MG63 (cell line): ENCODE measurements around the gene ZNF697. TPM values are rescaled to one million over a fixed set of nuclear protein-coding genes. Genes with fewer than 3 reads are reported as not detected.
"Not testable (repeated sequence)": the region's sequence is repeated elsewhere in the genome, so short reads cannot be mapped to it uniquely, and the experiment has no call there.

ENCODE experiments used
- DNase-seq: peaks from one replicate; pipeline ENCODE4 v3.0.0-alpha.2; 2020
- H3K27me3 ChIP-seq: fragments of 250-450 bp; sonication (Bioruptor Pico); 2 replicates; pipeline ENCODE4 v1.5.1; 2020; ENCODE audit warnings: mild to moderate bottlenecking, moderate library complexity
- H3K36me3 ChIP-seq: fragments of 250-450 bp; sonication (Bioruptor Pico); 2 replicates; pipeline ENCODE4 v1.5.1; 2020; ENCODE audit warnings: mild to moderate bottlenecking, moderate library complexity
- H3K4me3 ChIP-seq: fragments of 250-450 bp; sonication (Bioruptor Pico); 2 replicates; pipeline ENCODE4 v1.5.1; 2020; ENCODE audit warnings: mild to moderate bottlenecking, moderate library complexity
- H3K9me3 ChIP-seq: fragments of 250-450 bp; sonication (Bioruptor Pico); 2 replicates; pipeline ENCODE4 v1.5.1; 2020; ENCODE audit warnings: mild to moderate bottlenecking, moderate library complexity
- total RNA-seq: library from RNA; depleted of rRNA; stranded (reverse); fragments of >200 nt; shearing (Covaris generic); gene quantifications from 2 replicates; pipeline ENCODE4 v1.2.3, GENCODE V29; 2014; ENCODE audit warnings: low replicate concordance

The ZNF697 gene
- total RNA-seq, 1 experiment from 2014 or later: 0.23 TPM

DNA sequence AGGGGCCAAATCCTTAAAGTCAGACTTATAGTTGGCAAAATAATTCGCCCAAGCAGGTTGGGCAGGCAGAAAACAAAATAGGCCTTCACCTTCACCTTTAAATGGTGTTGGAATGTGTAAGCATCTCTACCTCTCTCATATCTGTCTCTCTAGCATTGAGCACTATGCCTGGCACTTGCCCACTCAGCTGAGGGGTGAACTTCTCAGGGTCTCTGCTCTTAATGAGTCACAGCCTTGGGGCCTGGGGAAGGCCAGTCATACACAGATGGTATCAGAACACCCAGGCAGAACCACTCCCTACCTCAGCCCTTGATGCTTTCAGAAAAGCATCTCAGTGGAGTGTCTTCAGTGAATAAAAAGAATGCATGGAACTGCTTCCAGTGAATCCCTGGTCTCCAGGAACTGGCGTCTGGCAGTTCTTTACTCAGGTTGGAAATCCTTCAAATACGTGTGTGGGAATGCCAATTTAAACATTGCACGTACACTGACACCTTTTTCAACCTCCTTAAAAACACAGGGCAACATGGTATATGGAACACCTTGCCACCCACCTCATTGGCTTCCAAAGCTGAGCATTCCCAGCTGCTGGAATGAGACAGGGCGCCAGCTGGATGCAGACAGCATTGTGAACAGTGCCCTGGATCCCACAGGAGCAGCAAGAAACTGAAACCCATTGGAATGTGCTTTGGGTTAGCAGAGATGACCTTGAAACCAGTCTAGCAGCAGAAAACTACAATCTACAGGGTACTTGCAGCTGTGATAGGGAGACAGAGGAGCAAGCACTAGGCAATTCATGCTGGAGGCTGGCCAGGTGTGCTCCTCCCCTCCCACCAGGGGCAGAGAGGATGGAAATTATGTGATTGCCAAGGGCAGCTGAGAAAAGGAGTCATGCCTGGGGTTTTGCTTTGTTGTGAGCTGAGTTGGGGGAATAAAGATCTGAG lies 30.0 kb downstream of the ZNF697 start:
- Histone ChIP-seq H3K36me3 (no peaks in the 10 kb centered on the region), H3K9me3 (no peaks in the 10 kb centered on the region), H3K27me3 (no peaks in the 10 kb centered on the region), H3K4me3 (no peak overlapping the region)
- DNase-seq: no peak

DNA sequence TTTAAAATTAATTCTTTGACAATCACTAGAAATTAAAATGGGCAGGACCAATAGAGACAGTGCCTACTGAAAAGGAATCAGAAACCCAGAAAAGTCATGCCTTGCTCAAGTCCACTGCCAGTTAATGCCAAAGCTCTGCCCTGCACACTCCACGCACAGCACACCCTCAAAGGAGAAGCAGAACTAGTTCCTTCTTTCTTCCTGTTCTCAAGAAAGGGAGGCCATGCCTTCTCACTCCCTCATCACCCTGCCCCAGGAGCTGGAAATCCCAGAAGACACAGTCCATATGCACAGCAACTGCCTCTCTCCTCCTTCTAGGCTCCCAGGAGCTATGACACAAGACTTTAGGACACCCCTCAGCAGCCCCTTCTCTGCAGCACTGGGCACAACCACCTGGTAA lies 31.3 kb downstream of the ZNF697 start:
- not testable (repeated sequence) for H3K9me3 ChIP-seq, DNase-seq, H3K36me3 ChIP-seq, H3K4me3 ChIP-seq, H3K27me3 ChIP-seq

DNA sequence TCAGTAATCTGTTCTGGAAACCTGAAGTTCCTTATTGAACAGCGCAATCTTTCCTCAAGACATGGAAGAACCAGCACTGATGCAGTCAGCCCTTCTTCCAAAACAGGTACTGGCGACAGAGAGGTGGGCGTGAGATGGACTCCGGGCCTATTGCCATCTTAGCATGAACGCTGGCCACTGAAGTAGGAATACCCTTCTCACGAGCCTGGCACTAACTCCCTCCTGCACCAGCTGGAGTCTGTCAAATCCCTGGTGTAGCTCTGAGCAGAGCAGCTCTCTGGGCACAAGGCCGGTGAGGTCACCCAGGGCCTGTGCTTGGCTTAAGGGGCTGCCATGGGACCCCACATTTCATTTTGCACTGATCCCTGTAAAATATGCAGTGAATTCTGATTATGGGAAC lies 33.0 kb downstream of the ZNF697 start:
- not testable (repeated sequence) for H3K27me3 ChIP-seq, H3K9me3 ChIP-seq, H3K4me3 ChIP-seq, DNase-seq, H3K36me3 ChIP-seq

DNA sequence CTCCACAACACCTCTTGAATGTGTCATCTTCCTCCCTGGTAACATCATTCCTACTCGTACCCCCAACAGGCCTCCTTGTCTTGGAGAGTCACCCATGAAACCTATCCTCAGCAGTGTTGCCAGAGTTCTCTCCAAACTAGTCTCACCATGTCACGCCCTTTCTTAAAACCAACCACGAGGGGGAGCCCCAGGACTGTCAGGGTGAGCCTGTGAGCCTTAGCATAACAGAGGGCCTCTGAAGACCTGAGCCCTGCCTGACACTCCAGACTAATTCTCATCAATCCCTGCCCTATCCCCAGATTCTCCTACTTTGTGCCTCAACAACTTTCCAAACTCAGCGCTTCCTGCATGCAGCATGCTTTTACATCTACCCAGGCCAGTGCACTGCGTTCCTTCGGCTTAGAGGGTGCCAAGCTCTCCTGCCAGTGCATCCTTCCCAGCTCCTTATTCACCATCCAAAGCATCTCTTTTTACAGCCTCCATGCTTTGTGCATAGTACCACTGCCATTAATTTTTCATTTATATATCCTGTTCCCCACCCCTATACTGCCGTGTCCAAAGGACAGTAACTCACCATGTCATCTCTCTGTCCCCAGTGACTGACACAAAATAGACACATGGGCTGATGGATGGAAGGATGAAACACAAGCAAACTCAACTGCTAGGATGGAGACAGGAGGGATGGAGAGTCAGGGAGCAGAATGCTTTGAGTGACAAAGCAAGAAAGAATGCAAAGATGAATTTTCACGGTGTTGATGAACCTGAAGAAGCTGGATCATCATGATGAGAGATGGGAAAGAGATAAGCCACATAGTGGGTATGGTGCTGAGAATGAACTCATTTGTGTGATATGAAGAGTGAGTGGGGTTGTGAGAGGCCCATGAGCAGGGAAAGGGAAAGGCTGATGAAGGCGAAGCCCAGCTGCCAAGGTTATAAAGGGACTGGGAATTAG lies 34.0 kb downstream of the ZNF697 start:
- Histone ChIP-seq H3K4me3 (no peak overlapping the region), H3K27me3 (no peaks in the 10 kb centered on the region), H3K9me3 (no peaks in the 10 kb centered on the region), H3K36me3 (no peaks in the 10 kb centered on the region)
- peak; percentile 71 for DNase-seq

DNA sequence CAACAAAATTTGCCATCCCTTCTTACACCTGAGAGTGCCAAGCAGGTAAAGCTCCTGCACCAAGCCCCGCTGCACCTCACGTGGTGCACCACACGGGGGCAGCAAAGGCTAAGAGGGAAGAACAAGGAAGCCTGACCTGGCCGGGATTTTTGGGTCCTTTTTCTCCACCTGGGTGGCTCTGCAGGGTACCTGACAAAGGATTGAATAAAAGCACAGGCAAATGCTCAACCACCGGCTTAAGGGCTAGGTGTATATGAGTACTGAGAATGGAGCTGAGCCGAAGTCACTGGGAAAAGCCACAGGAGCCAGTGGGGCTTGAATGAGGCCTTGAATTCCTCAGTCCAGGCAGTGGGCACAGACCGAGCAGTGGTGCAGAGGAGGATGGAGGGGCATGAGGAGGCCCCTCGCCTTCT lies 36.4 kb downstream of the ZNF697 start:
- peak; percentile 50 for DNase-seq
- Histone ChIP-seq H3K9me3 (no peaks in the 10 kb centered on the region), H3K27me3 (no peaks in the 10 kb centered on the region), H3K4me3 (no peak overlapping the region), H3K36me3 (no peaks in the 10 kb centered on the region)

DNA sequence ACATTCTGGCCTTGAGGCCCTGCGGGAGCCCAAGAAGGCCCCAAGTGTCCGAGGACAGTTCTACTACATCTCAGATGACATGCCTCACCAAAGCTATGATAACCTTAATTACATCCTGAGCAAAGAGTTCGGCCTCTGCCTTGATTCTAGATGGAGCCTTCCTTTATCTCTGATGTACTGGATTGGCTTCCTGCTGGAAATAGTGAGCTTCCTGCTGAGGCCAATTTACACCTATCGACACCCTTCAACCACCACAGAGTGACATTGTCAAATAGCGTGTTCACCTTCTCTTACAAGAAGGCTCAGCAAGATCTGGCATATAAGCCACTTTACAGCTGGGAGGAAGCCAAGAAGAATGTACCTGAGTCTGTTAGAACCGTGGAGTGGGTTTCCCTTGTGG lies 39.2 kb downstream of the ZNF697 start:
- H3K4me3 ChIP-seq, DNase-seq, H3K36me3 ChIP-seq, H3K27me3 ChIP-seq, H3K9me3 ChIP-seq: not testable (repeated sequence)

DNA sequence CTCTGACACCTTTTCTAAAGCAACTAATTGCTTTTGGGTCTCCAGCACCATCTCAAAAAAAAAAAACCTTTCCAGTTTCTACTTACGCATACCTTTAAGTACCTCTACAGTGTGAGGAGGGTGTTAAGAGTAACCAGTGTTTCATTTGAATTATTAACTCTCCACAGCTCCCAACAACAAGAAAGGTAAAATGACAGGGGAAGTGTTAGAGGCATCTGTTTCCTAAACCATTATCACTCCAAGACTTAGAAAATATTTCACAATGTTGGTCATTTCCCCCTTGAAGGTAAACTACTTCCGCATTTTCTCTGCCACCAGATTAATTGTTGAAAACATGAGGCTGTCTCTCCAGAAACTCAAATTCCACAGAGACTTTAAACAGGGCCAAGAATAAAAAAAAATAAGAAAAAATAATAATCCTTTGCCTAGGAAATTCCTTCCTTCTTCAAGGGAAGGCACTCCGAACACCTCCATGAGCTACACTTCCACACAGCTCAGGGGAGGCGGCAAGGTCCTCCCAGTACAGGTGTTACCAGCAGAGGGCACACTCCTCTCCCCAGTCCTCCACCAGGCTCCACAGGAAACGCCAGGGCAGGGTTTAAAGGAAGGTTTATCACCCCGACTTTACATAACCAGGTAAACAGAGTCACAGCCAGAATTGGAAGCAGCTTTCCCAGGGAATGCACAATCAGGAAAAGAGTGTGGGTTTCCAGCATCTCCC lies 40.8 kb downstream of the ZNF697 start:
- H3K27me3 ChIP-seq, H3K4me3 ChIP-seq, H3K36me3 ChIP-seq, H3K9me3 ChIP-seq, DNase-seq: not testable (repeated sequence)

DNA sequence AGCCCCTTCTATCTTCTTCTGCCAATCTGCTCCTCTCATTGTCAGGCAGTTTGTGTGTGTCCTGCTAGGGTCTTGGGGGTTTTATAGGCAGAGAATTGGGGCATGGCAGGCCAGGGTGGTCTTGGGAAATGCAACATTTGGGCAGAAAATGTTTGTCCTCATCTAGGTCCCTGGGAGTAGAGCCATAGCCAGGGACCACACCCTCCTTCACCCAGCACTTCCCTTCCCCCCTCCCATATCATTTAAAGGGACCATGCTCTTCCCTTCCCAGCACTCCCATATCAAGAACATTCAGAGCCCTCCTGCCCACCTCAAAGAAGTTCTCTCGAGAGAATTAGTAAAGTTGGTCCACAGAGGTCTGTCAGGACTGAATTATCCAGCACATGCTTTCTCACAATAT lies 41.7 kb downstream of the ZNF697 start:
- no peaks in the 10 kb centered on the region for H3K9me3 ChIP-seq
- DNase-seq: no peak
- H3K36me3 ChIP-seq: no peaks in the 10 kb centered on the region
- no peak overlapping the region for H3K4me3 ChIP-seq
- peaks cover 3% of the 10 kb centered on the region; the same call in 1 of the 2 replicates for H3K27me3 ChIP-seq

DNA sequence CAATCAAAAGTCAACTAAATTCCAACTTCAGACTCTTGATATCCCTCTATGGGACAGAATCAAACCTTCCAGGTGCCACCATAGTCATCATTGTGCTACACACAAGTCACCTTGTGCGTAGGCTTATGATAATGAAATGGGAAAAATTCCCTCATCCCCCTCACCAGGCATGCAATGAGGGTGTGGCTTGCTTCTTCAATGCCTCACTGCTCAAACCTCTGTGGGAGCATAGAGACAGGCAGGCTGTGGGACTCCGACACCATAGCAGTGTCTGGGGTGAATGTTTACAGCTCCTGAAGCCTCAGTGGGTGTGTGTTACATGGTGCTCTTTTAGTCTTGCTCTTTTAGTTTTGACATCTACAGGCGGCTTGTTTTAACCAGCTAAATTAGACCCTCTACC lies 42.4 kb downstream of the ZNF697 start:
- H3K36me3 ChIP-seq: no peaks in the 10 kb centered on the region
- no peak for DNase-seq
- no peaks in the 10 kb centered on the region for H3K9me3 ChIP-seq
- peaks cover 3% of the 10 kb centered on the region; the same call in 1 of the 2 replicates for H3K27me3 ChIP-seq
- no peak overlapping the region for H3K4me3 ChIP-seq

DNA sequence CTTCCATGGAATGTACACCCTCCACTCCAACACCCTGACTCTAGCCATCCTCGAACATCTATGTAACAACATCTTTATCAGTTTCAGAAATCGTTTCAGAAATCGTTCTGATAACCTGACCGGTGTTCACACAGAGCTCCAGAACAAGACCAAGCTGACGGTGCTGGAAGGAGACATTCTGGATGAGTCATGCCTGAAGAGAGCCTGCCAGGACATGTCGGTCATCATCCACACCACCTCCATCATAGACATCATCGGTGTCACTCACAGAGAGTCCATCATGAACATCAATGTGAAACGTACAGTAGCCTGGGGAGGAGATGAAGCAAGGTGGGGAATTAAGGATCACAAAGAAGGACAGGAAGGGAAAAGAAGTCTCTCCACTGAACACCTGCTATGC lies 43.0 kb downstream of the ZNF697 start:
- H3K4me3 ChIP-seq, H3K36me3 ChIP-seq, H3K27me3 ChIP-seq, H3K9me3 ChIP-seq: not testable (repeated sequence)
- DNase-seq: peak; percentile 31

DNA sequence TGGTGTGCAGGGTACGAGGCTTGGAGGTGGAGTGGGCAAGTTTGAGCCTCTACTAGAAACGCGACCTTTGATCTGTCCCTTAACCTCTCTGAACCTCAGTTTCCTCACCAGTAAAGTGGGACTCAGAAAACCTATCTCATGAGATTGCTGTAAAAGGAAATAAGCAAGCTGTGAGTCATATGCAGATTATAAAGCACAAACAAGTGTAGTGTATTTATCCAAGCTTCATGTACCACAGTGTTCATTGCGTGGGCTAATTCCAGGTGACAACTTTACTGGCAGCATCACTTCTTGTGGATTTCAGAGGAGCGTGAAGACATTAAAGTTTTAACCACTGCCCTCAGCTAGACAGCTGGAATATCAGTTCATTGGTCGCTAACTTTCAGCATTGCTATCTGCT lies 44.4 kb downstream of the ZNF697 start:
- Histone ChIP-seq H3K27me3 (peaks cover 3% of the 10 kb centered on the region; the same call in 1 of the 2 replicates), H3K4me3 (no peak overlapping the region), H3K36me3 (no peaks in the 10 kb centered on the region), H3K9me3 (no peaks in the 10 kb centered on the region)
- DNase-seq: no peak

DNA sequence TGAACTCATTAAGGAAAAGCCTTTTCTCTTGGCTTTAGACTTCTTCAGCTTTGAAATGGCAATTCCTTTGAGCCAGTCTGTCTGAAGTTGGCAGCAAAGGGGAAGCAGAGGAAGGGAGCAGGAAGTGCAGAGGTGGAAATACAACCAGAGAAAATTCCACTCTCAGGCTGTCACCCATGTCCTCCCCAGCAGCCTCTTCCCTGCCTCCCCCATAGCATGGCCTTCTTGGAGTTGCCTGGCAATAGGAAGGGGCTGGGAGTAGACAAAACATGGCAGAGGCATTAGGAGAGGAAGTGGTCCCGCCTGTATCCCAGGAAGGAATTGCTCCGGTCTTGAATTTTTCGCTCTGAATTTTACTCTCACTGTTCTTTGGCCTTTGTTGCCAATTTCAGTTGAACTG lies 44.8 kb downstream of the ZNF697 start:
- H3K9me3 ChIP-seq, H3K27me3 ChIP-seq, H3K36me3 ChIP-seq, H3K4me3 ChIP-seq, DNase-seq: not testable (repeated sequence)

DNA sequence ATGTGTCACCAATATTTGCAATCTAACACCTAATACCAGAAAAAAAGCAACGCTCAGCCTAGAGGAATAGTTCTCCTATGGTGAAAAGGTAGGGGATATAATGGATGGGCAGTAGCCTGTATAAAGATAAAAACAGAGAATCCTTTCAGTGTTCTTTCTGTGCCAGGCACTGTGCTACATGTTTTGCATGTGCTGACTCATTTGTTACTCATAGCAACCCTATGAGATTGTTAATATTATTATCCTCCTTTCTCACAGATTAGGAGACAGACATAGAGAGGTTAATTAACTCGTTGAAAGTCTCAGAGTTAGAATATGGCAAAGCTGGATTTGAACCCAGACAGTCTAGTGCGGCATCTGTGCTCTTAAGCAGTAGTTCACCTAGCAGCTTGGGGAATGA lies 45.3 kb downstream of the ZNF697 start:
- H3K4me3 ChIP-seq, H3K9me3 ChIP-seq, H3K27me3 ChIP-seq, H3K36me3 ChIP-seq, DNase-seq: not testable (repeated sequence)

DNA sequence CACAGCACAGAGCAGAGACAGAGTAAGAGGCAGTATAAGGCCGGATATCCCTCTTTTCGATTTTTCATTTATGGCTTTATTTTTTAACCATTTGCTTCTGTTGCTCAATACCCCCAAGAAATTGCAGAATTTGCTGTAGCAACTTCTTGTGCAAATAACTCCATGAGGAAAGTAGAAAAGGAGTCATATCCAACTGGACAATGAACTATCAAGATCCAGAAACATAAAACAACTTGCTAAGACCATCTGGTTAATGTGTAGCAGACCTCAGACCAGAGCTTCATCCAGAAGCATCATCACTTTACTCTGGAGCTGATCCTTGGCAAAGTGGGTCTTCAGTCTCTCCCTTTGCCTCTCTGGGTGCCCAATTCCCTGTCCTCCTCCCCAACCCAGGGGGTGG lies 45.9 kb downstream of the ZNF697 start:
- H3K36me3 ChIP-seq: no peaks in the 10 kb centered on the region
- DNase-seq: no peak
- peaks cover 3% of the 10 kb centered on the region; the same call in 1 of the 2 replicates for H3K27me3 ChIP-seq
- no peak overlapping the region for H3K4me3 ChIP-seq
- no peaks in the 10 kb centered on the region for H3K9me3 ChIP-seq

DNA sequence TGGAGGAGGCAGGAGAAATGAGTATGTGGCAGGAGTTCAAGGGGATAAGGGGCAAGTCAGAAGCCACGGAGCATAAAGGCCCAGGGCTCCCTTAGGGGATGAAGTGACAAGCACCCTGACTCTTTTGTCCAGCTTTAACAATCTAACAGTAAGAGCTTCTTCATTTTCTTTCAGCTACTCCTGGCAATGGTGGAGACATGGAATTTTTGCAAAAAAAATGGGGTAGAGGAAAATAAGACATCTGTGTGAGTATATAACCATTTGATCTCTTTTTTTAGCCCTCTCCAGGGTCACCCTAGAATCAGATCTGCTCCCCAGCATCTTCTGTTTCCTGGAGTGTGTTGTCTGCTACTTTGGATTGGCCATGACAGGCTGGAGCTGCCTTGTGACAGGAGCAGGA lies 47.1 kb downstream of the ZNF697 start:
- peaks cover 3% of the 10 kb centered on the region; the same call in 1 of the 2 replicates for H3K27me3 ChIP-seq
- H3K9me3 ChIP-seq: no peaks in the 10 kb centered on the region
- no peaks in the 10 kb centered on the region for H3K36me3 ChIP-seq
- H3K4me3 ChIP-seq: no peak overlapping the region
- no peak for DNase-seq

DNA sequence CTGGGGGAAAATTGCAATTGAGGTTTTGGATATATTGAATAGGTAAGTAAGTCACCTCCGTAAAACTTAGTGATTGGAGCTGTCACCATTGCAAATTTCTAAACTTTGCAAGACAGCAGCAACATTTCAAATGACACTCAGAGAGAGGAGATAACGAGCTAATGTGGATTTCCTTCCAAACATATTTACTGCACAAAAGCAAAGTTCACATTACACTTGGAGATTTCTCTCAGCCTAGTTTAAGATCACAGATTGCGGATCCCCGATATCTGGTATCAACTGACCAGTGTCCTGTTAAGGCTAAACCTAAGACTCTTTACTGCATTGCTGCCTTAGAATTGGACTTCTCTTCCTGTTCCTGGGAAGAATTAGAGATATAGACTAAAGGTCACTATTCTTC lies 47.5 kb downstream of the ZNF697 start:
- H3K36me3 ChIP-seq: no peaks in the 10 kb centered on the region

DNA sequence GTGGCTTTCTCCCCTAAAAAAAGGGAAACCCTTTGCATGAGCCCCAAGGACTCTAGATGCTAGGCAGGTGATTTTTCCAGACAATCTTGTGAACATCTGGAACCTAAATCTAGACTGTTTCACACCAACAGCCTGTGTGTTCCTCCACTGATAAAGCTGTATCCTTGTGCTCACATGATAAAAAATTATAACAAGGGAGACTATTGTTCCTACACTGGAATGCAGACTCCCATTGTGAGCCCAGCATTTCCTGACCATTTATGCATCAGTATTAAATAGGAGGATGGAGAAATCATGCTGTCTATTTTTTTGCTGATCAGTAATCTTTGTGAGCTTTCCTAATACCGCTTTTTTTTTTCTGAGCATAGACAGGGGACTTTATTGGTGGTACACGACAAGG lies 52.5 kb downstream of the ZNF697 start:
- Histone ChIP-seq H3K36me3 (no peaks in the 10 kb centered on the region), H3K4me3 (no peak overlapping the region), H3K9me3 (peaks cover 3% of the 10 kb centered on the region), H3K27me3 (no peaks in the 10 kb centered on the region)
- DNase-seq: no peak

More for the DNA sequence above, 47.5 kb downstream of the ZNF697 start:
- Histone ChIP-seq H3K4me3 (no peak overlapping the region), H3K27me3 (peaks cover 2% of the 10 kb centered on the region; the same call in 1 of the 2 replicates), H3K9me3 (no peaks in the 10 kb centered on the region)
- DNase-seq: no peak
